ENCODE measurements around the gene C22orf42.
A peak's percentile ranks its signal among the peaks of the same experiment; 100 is the strongest.
"Not testable (repeated sequence)": the region's sequence is repeated elsewhere in the genome, so short reads cannot be mapped to it uniquely, and the experiment has no call there.

Gene C22orf42

GRCh38 chr22:32158712-32159533 is at the start of gene C22orf42:
TSS of gene C22orf42 (minus strand) at chr22:32159303. CDS start at chr22:32159215, 88 bp downstream.
- no peak for DNase-seq

- no peak for DNase-seq
Measured at GRCh38 chr22:32208681-32209080, 49.6 kb upstream of the C22orf42 start.

- DNase-seq = no peak
Measured at GRCh38 chr22:32207971-32208480, 48.9 kb upstream of the C22orf42 start.

- no peak for DNase-seq
Measured at GRCh38 chr22:32206774-32207758, 48.0 kb upstream of the C22orf42 start.

- DNase-seq = no peak
Measured at GRCh38 chr22:32205974-32206773, 47.1 kb upstream of the C22orf42 start.

- no peak for DNase-seq
Measured at GRCh38 chr22:32204856-32205722, 46.0 kb upstream of the C22orf42 start, which contains the start of gene RFPL2. TSS of gene RFPL2 (minus strand) at chr22:32205073. CDS start at chr22:32202451, 2,622 bp downstream.

- no peak for DNase-seq
Measured at GRCh38 chr22:32204040-32204855, 45.1 kb upstream of the C22orf42 start.

- peak; percentile 43 for DNase-seq
Measured at GRCh38 chr22:32203181-32204039, 44.3 kb upstream of the C22orf42 start.

GRCh38 chr22:32202539-32203180 is 43.6 kb upstream of the C22orf42 start:
- no peak for DNase-seq

- no peak for DNase-seq
Measured at GRCh38 chr22:32202161-32202538, 43.0 kb upstream of the C22orf42 start.

- no peak for DNase-seq
Measured at GRCh38 chr22:32200752-32201151, 41.6 kb upstream of the C22orf42 start.

- no peak for DNase-seq
Measured at GRCh38 chr22:32199961-32200360, 40.9 kb upstream of the C22orf42 start.

- no peak for DNase-seq
Measured at GRCh38 chr22:32199341-32199740, 40.2 kb upstream of the C22orf42 start.

- DNase-seq = not testable (repeated sequence)
Measured at GRCh38 chr22:32197553-32198226, 38.6 kb upstream of the C22orf42 start.

GRCh38 chr22:32195900-32196299 is 36.8 kb upstream of the C22orf42 start:
- DNase-seq = not testable (repeated sequence)

- DNase-seq = not testable (repeated sequence)
Measured at GRCh38 chr22:32193346-32193745, 34.2 kb upstream of the C22orf42 start.

- not testable (repeated sequence) for DNase-seq
Measured at GRCh38 chr22:32191021-32191420, 31.9 kb upstream of the C22orf42 start.

GRCh38 chr22:32185821-32186220 is 26.7 kb upstream of the C22orf42 start:
- no peak for DNase-seq

Measured in femur (tissue), 1 donor.